Psoas muscle (tissue), 8 donors: ENCODE data around the gene NEURL3. TPM values are rescaled to one million over a fixed set of nuclear protein-coding genes. Genes with fewer than 3 reads are reported as not detected.

Experiments
- ATAC-seq, 4 donors: fragments of 200-7000 bp; cut with Tn5 transposase; one replicate each; pipeline ENCODE4 v1.9.1; 2020; ENCODE audit warnings: moderate library complexity in 3 of 4, mild to moderate bottlenecking in 2 of 4
- DNase-seq, 2 donors: peaks; one replicate each; pipeline ENCODE4 v3.0.0-alpha.2; 2020
- H3K27ac ChIP-seq: fragments of 200-600 bp; one replicate; pipeline ENCODE4 v1.8.0; 2022
- H3K27me3 ChIP-seq, 3 donors: fragments of 200-600 bp in 1 of 3; one replicate each; pipeline versions ENCODE4 v1.6.1 to v1.8.0; 2013 to 2022; ENCODE audit warnings: low read length in 2 of 3, mild to moderate bottlenecking in 2 of 3, moderate library complexity in 1 of 3; ENCODE audit not compliant: insufficient read depth in 3 of 3
- H3K36me3 ChIP-seq, 2 donors: fragments of 200-600 bp in 1 of 2; one replicate each; pipeline versions ENCODE4 v1.6.1 to v1.8.0; 2013 to 2022; ENCODE audit warnings: low read depth in 1 of 2, mild to moderate bottlenecking in 1 of 2, moderate library complexity in 1 of 2; ENCODE audit not compliant: insufficient read depth in 1 of 2
- H3K4me1 ChIP-seq: fragments of 200-600 bp; one replicate; pipeline ENCODE4 v1.8.0; 2022
- H3K4me3 ChIP-seq: fragments of 200-600 bp; one replicate; pipeline ENCODE4 v1.8.0; 2022; ENCODE audit warnings: mild to moderate bottlenecking
- H3K9me3 ChIP-seq: fragments of 200-600 bp; one replicate; pipeline ENCODE4 v1.8.0; 2022
- CTCF ChIP-seq: fragments of 200-600 bp; IDR thresholded peaks from one replicate; pipeline ENCODE4 v1.8.0; 2022; ENCODE audit warnings: antibody characterized with exemption
- WGBS, 3 donors: extraction: QIAGEN DNeasy Blood & Tissue Kit; methylation state at CpG; one replicate each; pipeline versions ENCODE4 v1.1.6 to v1.1.7; 2013; 5-methylcytosine and 5-hydroxymethylcytosine counted together
- intact Hi-C, 2 donors: fragments of 100-400 bp; cut with DNase I; formaldehyde crosslinking; loops; one replicate each; pipeline versions ENCODE4 v1.11.0 to v1.14.2; 2022
- polyA plus RNA-seq, 3 donors: library from polyadenylated mRNA; stranded (reverse); fragments of 200-250 nt; gene quantifications; one replicate each; pipeline ENCODE4 v1.2.3, GENCODE V29; 2013
- total RNA-seq, 4 donors: library from RNA; stranded (reverse); fragmentation: NEBNext Ultra II Directional in 2 of 4; extraction: Animal tissue kit (Norgen Biotek cat#: 25700) in 2 of 4; gene quantifications; one replicate each; pipeline versions ENCODE4 v1.2.1 to v1.2.4, GENCODE V29; 2021 to 2023
- donor health status: healthy with polysubstance abuse.
- donor health status: DM: no; HTN: no; CAD: no; lungs with moderate emphysema.
- donor health status: Bipolar disorder and iron deficiency.
- donor health status: healthy.
- donor health status: DM: yes; HTN: yes; CAD: no.
- donor health status: DM: no; HTN: no; CAD: no.
- donor health status: DM: no; HTN: no; CAD: no.
- donor health status: DM: yes; HTN: yes; CAD: no.

NEURL3 gene
- total and polyA plus RNA-seq, 7 donors: 0.09 to 0.59 (median 0.09) TPM; not detected in 4

- intact Hi-C loops: no loop called here
- Histone ChIP-seq H3K36me3 (no peaks in the 10 kb centered on the region), H3K4me3 (peak overlapping the region; percentile 4), H3K4me1 (peaks cover 67% of the 10 kb centered on the region), H3K27ac (peak overlapping the region; percentile 98), H3K27me3 (no peaks in the 10 kb centered on the region), H3K9me3 (no peaks in the 10 kb centered on the region)
- ATAC-seq (no peak), DNase-seq (no peak)
- 30 to 51% (median 38%) methylated on average over 4 of the region's 4 CpGs for WGBS, 3 donors
- no peak for TF ChIP-seq CTCF
Observed at GRCh38 chr2:96534141-96534540, 29.0 kb upstream of the NEURL3 start.

GRCh38 chr2:96533292-96534073 lies 28.3 kb upstream of the NEURL3 start:
- Histone ChIP-seq H3K4me1 (peaks cover 67% of the 10 kb centered on the region), H3K9me3 (no peaks in the 10 kb centered on the region), H3K4me3 (no peak overlapping the region), H3K27ac (peak overlapping the region; percentile 98), H3K27me3 (no peaks in the 10 kb centered on the region), H3K36me3 (no peaks in the 10 kb centered on the region)
- TF ChIP-seq CTCF: no peak
- ATAC-seq (peak; percentile 44 to 65 (median 54)), DNase-seq (peak; percentile 89 to 93)
- WGBS, 3 donors: 2 to 9% (median 6%) methylated on average over 8 of the region's 8 CpGs
- intact Hi-C loops: no loop called here

- Histone ChIP-seq H3K27me3 (no peaks in the 10 kb centered on the region), H3K4me3 (peak overlapping the region; percentile 48), H3K4me1 (peaks cover 67% of the 10 kb centered on the region), H3K36me3 (no peaks in the 10 kb centered on the region), H3K27ac (peak overlapping the region; percentile 98), H3K9me3 (no peaks in the 10 kb centered on the region)
- DNase-seq (peak in 1 of 2 donors; percentile 59), ATAC-seq (no peak)
- intact Hi-C loops: no loop called here
- 59 to 80% (median 66%) methylated on average over 7 of the region's 7 CpGs for WGBS, 3 donors
- TF ChIP-seq CTCF: no peak
Observed at GRCh38 chr2:96532641-96533291, 27.6 kb upstream of the NEURL3 start.

- 7 to 13% (median 8%) methylated on average over 22 to 23 of the region's 23 CpGs for WGBS, 3 donors
- H3K27ac ChIP-seq: peak overlapping the region; percentile 98
- intact Hi-C loops: no loop called here
- H3K4me1 ChIP-seq: peaks cover 73% of the 10 kb centered on the region
- no peaks in the 10 kb centered on the region for H3K9me3 ChIP-seq
- TF ChIP-seq CTCF: no peak
- peak overlapping the region; percentile 48 for H3K4me3 ChIP-seq
- ATAC-seq (peak; percentile 70 to 74 (median 72)), DNase-seq (peak; percentile 93 to 95)
- H3K27me3 ChIP-seq: no peaks in the 10 kb centered on the region
- no peaks in the 10 kb centered on the region for H3K36me3 ChIP-seq
Observed at GRCh38 chr2:96531872-96532505, 26.8 kb upstream of the NEURL3 start.
